Upper lobe of right lung (tissue), 1 donor: Measurements from ENCODE around the gene VCX2. TPM values are rescaled to one million over a fixed set of nuclear protein-coding genes. Genes with fewer than 3 reads are reported as not detected.
"Not testable (repeated sequence)": the region's sequence is repeated elsewhere in the genome, so short reads cannot be mapped to it uniquely, and the experiment has no call there.

Experiments
- ATAC-seq: fragments of 200-7000 bp; cut with Tn5 transposase; one replicate; pipeline ENCODE4 v1.9.1; 2020; ENCODE audit warnings: mild to moderate bottlenecking, moderate library complexity
- DNase-seq: peaks from one replicate; pipeline ENCODE4 v3.0.0-alpha.2; 2020
- H3K27ac ChIP-seq: fragments of 200-600 bp; one replicate; pipeline ENCODE4 v1.8.0; 2022
- H3K27me3 ChIP-seq: fragments of 200-600 bp; one replicate; pipeline ENCODE4 v1.8.0; 2022; ENCODE audit warnings: mild to moderate bottlenecking
- H3K36me3 ChIP-seq: fragments of 200-600 bp; one replicate; pipeline ENCODE4 v1.8.0; 2022
- H3K4me1 ChIP-seq: fragments of 200-600 bp; one replicate; pipeline ENCODE4 v1.8.0; 2022
- H3K4me3 ChIP-seq: fragments of 200-600 bp; one replicate; pipeline ENCODE4 v1.8.0; 2022; ENCODE audit warnings: mild to moderate bottlenecking
- H3K9me3 ChIP-seq: fragments of 200-600 bp; one replicate; pipeline ENCODE4 v1.8.0; 2022
- intact Hi-C: fragments of 100-400 bp; cut with DNase I; formaldehyde crosslinking; loops from one replicate; pipeline ENCODE4 v1.11.0; 2022
- long read RNA-seq: library from polyadenylated mRNA; unstranded; transcript quantifications from one replicate; pipeline ENCODE4 v2.0.0, GENCODE V29; 2021
- total RNA-seq: library from RNA; stranded (reverse); fragmentation: NEBNext Ultra II Directional; extraction: Animal tissue kit (Norgen Biotek cat#: 25700); gene quantifications from one replicate; pipeline ENCODE4 v1.2.1, GENCODE V29; 2021
- TF ChIP-seq, protein P1 (sequence below): fragments of 200-600 bp; IDR thresholded peaks from one replicate; pipeline ENCODE4 v1.8.0; 2022; ENCODE audit warnings: antibody characterized with exemption
- donor health status: DM: no; HTN: yes; CAD: no; lungs with severe emphysema.

The VCX2 gene
- total RNA-seq = not detected
- long read RNA-seq = 0 reads

DNA sequence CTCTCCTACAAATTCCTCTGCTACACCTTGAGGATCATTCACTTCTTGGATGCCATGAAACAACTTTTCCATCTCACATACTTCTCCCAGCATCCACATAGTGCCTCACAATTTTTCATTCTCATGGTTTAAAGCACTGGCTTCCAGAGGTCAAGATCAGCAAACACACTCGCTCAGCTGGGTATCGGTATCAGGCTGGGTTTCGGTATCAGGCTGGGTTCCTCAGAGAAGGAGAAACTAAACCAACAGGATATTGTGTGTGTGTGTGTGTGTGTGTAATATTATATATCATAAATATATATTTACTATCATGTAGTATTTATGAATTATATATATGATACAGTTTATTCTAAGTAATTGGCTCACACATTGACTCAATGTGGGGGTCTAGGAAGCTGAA is at the start of gene VCX2:
VCX2 (minus strand) TSS at position 99 of the 400 bp plus-strand sequence. CDS start 624 bp downstream, outside the sequence.
- H3K36me3 ChIP-seq, intact Hi-C loops, H3K27me3 ChIP-seq, ATAC-seq, H3K9me3 ChIP-seq, DNase-seq, H3K4me3 ChIP-seq, H3K27ac ChIP-seq, H3K4me1 ChIP-seq: not testable (repeated sequence)

DNA sequence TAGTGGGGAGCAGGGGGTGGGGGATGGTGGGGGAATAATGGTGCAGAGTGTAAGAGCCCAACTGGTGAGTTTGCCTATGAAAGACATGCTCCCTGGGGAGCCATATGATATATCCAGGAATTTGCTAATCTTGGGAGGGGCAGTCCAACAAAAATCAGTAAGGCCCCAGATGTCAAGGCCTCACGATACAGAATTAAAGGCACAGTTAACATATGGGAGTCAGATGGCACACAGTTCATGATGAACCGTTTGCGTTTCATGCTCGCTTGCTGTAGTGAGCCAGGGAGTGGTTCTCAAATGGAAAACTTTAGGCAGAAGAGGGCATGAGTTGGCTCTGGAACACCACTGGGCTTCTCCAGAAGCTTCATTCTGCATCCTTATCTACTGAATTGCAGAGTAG is 33.9 kb upstream of the VCX2 start:
- ATAC-seq (no peak), DNase-seq (no peak)

GRCh38 chrX:8204169-8204935 is 33.3 kb upstream of the VCX2 start:
- TF ChIP-seq, protein P1, sequence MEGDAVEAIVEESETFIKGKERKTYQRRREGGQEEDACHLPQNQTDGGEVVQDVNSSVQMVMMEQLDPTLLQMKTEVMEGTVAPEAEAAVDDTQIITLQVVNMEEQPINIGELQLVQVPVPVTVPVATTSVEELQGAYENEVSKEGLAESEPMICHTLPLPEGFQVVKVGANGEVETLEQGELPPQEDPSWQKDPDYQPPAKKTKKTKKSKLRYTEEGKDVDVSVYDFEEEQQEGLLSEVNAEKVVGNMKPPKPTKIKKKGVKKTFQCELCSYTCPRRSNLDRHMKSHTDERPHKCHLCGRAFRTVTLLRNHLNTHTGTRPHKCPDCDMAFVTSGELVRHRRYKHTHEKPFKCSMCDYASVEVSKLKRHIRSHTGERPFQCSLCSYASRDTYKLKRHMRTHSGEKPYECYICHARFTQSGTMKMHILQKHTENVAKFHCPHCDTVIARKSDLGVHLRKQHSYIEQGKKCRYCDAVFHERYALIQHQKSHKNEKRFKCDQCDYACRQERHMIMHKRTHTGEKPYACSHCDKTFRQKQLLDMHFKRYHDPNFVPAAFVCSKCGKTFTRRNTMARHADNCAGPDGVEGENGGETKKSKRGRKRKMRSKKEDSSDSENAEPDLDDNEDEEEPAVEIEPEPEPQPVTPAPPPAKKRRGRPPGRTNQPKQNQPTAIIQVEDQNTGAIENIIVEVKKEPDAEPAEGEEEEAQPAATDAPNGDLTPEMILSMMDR = no peak
- DNase-seq = no peak
- Histone ChIP-seq H3K4me3 (no peak overlapping the region), H3K4me1 (no peaks in the 10 kb centered on the region), H3K9me3 (no peaks in the 10 kb centered on the region), H3K27me3 (no peaks in the 10 kb centered on the region), H3K27ac (no peak overlapping the region), H3K36me3 (no peaks in the 10 kb centered on the region)
- no peak for ATAC-seq
- intact Hi-C loops = no loop called here

More for the DNA sequence above, 33.9 kb upstream of the VCX2 start:
- Histone ChIP-seq H3K36me3 (no peaks in the 10 kb centered on the region), H3K27ac (no peak overlapping the region), H3K4me3 (no peak overlapping the region), H3K4me1 (no peaks in the 10 kb centered on the region), H3K9me3 (no peaks in the 10 kb centered on the region), H3K27me3 (no peaks in the 10 kb centered on the region)
- intact Hi-C loops = no loop called here
- TF ChIP-seq, protein P1 = no peak

- ATAC-seq (no peak), DNase-seq (no peak)
- intact Hi-C loops = no loop called here
Observed at GRCh38 chrX:8201896-8202331, 30.8 kb upstream of the VCX2 start.

DNA sequence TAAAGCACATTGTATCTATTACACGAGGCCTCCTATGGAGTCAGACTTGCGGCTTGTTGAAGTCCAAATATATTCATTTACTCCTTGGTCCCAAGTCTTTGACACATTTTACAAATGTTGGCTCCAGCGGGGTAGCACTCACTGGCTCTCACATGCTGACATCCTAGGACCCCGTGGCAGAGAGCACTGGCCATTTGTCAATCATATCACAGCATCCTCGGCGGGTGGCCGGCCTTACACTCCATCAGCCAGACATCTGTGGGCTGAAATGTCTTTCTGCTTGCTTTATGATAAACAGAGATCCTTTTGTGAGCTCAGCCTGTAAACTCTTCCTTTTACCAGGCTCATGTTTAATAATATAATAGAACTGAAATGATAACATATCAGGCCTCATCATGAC is 25.7 kb upstream of the VCX2 start:
- no peak for DNase-seq
- H3K4me1 ChIP-seq = no peaks in the 10 kb centered on the region
- no peak for ATAC-seq
- no peak overlapping the region for H3K4me3 ChIP-seq
- no peaks in the 10 kb centered on the region for H3K9me3 ChIP-seq
- H3K36me3 ChIP-seq = no peaks in the 10 kb centered on the region
- TF ChIP-seq, protein P1 = no peak
- no peak overlapping the region for H3K27ac ChIP-seq
- intact Hi-C loops = no loop called here
- no peaks in the 10 kb centered on the region for H3K27me3 ChIP-seq

More at GRCh38 chrX:8201896-8202331, 30.8 kb upstream of the VCX2 start:
- H3K4me3 ChIP-seq = no peak overlapping the region
- H3K27me3 ChIP-seq = no peaks in the 10 kb centered on the region
- no peaks in the 10 kb centered on the region for H3K36me3 ChIP-seq
- TF ChIP-seq, protein P1 = no peak
- no peak overlapping the region for H3K27ac ChIP-seq
- H3K4me1 ChIP-seq = no peaks in the 10 kb centered on the region
- H3K9me3 ChIP-seq = no peaks in the 10 kb centered on the region

- no peaks in the 10 kb centered on the region for H3K4me1 ChIP-seq
Observed at GRCh38 chrX:8194216-8194615, 23.1 kb upstream of the VCX2 start.

More at GRCh38 chrX:8194216-8194615, 23.1 kb upstream of the VCX2 start:
- TF ChIP-seq, protein P1 = no peak
- H3K27ac ChIP-seq = no peak overlapping the region
- H3K36me3 ChIP-seq = no peaks in the 10 kb centered on the region
- ATAC-seq = no peak
- DNase-seq = no peak
- no peaks in the 10 kb centered on the region for H3K27me3 ChIP-seq
- H3K9me3 ChIP-seq = no peaks in the 10 kb centered on the region
- intact Hi-C loops = no loop called here
- H3K4me3 ChIP-seq = no peak overlapping the region
